Sigmoid colon (tissue), 7 donors: ENCODE data around the gene TEKT4. TPM values are rescaled to one million over a fixed set of nuclear protein-coding genes. Genes with fewer than 3 reads are reported as not detected.
A peak's percentile ranks its signal among the peaks of the same experiment; 100 is the strongest.

ENCODE experiments used
- DNase-seq: peaks from one replicate; pipeline ENCODE4 v3.0.0-alpha.2; 2019
- H3K27ac ChIP-seq, 4 donors: fragments of 200-600 bp; sonication (generic); one replicate each; pipeline ENCODE4 v1.5.1; 2016 to 2019; ENCODE audit warnings: mild to moderate bottlenecking in 1 of 4
- H3K27me3 ChIP-seq, 3 donors: fragments of 200-600 bp; sonication (generic); one replicate each; pipeline ENCODE4 v1.5.1; 2019; ENCODE audit warnings: mild to moderate bottlenecking in 1 of 3
- H3K36me3 ChIP-seq, 4 donors: fragments of 200-600 bp; sonication (generic); one replicate each; pipeline ENCODE4 v1.5.1; 2016 to 2019
- H3K4me1 ChIP-seq, 4 donors: fragments of 200-600 bp; sonication (generic); one replicate each; pipeline ENCODE4 v1.5.1; 2017 to 2019
- H3K4me3 ChIP-seq, 4 donors: fragments of 200-600 bp; sonication (generic); one replicate each; pipeline ENCODE4 v1.5.1; 2017 to 2019; ENCODE audit warnings: mild to moderate bottlenecking in 2 of 4, moderate library complexity in 1 of 4
- H3K9me3 ChIP-seq, 4 donors: fragments of 200-600 bp in 3 of 4; sonication (generic) in 3 of 4; one replicate each; pipeline versions ENCODE4 v1.5.1 to v1.6.1; 2013 to 2019
- EP300 ChIP-seq, 4 donors: sonication (generic); formaldehyde crosslinking; IDR thresholded peaks; one replicate each; pipeline ENCODE4 v1.6.1; 2017; ENCODE audit warnings: antibody characterized with exemption in 4 of 4
- POLR2A ChIP-seq, 2 donors: fragments of 450-650 bp; IDR thresholded peaks; one replicate each; pipeline ENCODE4 v1.6.1; 2016; ENCODE audit warnings: antibody characterized with exemption in 2 of 2, mild to moderate bottlenecking in 2 of 2, moderate library complexity in 2 of 2
- POLR2AphosphoS5 ChIP-seq, 4 donors: sonication (generic); formaldehyde crosslinking; IDR thresholded peaks; one replicate each; pipeline ENCODE4 v1.6.1; 2017; ENCODE audit warnings: antibody characterized with exemption in 4 of 4
- WGBS, 2 donors: extraction: QIAGEN DNeasy Blood & Tissue Kit; methylation state at CpG; one replicate each; pipeline ENCODE4 v1.1.7; 2013; 5-methylcytosine and 5-hydroxymethylcytosine counted together
- intact Hi-C: fragments of 100-400 bp; cut with DNase I; formaldehyde crosslinking; loops from one replicate; pipeline ENCODE4 v1.15.1; 2023
- polyA plus RNA-seq, 3 donors: library from polyadenylated mRNA; stranded (reverse); fragments of 200-250 nt; gene quantifications; one replicate each; pipeline ENCODE4 v1.2.3, GENCODE V29; 2013
- total RNA-seq, 4 donors: library from RNA; depleted of rRNA; stranded (reverse); fragments of >200 nt; gene quantifications; one replicate each; pipeline ENCODE4 v1.1.0, GENCODE V29; 2016
- TF ChIP-seq, protein P1 (sequence below), 4 experiments: fragments of 450-650 bp in 3 of 4; fragments of 200-600 bp in 1 of 4; IDR thresholded peaks; one replicate each; pipeline ENCODE4 v1.5.1; 2016 to 2019; ENCODE audit warnings: antibody characterized with exemption in 4 of 4, mild to moderate bottlenecking in 3 of 4, moderate library complexity in 2 of 4
- donor health status: healthy with polysubstance abuse.
- donor health status: Bipolar disorder and iron deficiency.
- donor health status: healthy.

Gene TEKT4
- total and polyA plus RNA-seq, 7 donors: not detected

DNA sequence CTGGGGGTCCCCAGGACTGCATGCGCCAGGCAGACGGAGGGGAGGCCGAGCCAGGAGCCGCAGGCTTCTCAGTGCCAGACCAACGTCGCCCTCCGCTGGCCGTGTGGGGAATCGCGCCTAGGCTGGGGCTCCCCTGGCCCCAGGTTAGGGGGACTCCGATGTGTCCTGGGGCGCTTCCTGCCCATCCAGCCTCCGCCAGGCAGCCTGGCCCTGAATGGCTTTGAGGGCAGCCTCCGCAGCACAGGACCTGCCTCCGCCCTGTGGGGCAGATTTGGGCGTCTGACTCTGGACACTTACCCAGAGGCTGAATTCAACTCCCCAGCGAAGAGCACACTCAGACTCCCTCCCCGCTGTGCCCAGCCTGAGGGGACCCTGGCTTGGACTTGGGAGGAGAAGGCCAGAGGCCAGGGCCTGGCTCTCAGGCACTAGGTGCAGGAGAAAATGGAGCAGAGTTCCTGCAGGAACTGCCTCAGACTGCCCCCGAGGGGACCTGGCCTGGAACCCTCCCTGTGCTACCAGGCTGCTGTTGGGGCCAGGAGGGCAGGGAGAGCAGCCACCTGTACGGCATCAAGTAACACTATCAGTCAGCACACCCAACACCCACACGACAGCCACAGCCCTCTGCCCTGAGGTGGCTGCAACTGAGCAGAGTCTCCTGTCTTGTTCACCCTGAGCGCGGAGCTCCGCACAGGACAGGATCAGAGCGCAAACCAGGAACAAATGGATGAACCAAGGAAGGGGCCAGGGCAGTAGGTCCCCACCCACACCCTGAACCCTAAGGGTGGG lies 597 bp upstream of the TEKT4 start:
- Histone ChIP-seq H3K9me3 (no peaks in the 10 kb centered on the region), H3K4me3 (no peak overlapping the region), H3K27me3 (peaks cover 5 to 47% (median 21%) of the 10 kb centered on the region in 3 donors), H3K27ac (no peak overlapping the region), H3K36me3 (no peaks in the 10 kb centered on the region), H3K4me1 (peaks cover 0 to 5% (median 2%) of the 10 kb centered on the region in 4 donors)
- intact Hi-C loops: no loop called here
- TF ChIP-seq, protein P1, sequence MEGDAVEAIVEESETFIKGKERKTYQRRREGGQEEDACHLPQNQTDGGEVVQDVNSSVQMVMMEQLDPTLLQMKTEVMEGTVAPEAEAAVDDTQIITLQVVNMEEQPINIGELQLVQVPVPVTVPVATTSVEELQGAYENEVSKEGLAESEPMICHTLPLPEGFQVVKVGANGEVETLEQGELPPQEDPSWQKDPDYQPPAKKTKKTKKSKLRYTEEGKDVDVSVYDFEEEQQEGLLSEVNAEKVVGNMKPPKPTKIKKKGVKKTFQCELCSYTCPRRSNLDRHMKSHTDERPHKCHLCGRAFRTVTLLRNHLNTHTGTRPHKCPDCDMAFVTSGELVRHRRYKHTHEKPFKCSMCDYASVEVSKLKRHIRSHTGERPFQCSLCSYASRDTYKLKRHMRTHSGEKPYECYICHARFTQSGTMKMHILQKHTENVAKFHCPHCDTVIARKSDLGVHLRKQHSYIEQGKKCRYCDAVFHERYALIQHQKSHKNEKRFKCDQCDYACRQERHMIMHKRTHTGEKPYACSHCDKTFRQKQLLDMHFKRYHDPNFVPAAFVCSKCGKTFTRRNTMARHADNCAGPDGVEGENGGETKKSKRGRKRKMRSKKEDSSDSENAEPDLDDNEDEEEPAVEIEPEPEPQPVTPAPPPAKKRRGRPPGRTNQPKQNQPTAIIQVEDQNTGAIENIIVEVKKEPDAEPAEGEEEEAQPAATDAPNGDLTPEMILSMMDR (IDR thresholded peaks at IDR 0.05): peak in 1 of 4 experiments; percentile 10
- TF ChIP-seq POLR2AphosphoS5 (IDR thresholded peaks at IDR 0.05): no peak
- TF ChIP-seq EP300 (IDR thresholded peaks at IDR 0.05): no peak
- TF ChIP-seq POLR2A (IDR thresholded peaks at IDR 0.05): no peak
- DNase-seq: no peak
- WGBS, 2 donors: 33 to 34% methylated on average over 25 of the region's 25 CpGs

DNA sequence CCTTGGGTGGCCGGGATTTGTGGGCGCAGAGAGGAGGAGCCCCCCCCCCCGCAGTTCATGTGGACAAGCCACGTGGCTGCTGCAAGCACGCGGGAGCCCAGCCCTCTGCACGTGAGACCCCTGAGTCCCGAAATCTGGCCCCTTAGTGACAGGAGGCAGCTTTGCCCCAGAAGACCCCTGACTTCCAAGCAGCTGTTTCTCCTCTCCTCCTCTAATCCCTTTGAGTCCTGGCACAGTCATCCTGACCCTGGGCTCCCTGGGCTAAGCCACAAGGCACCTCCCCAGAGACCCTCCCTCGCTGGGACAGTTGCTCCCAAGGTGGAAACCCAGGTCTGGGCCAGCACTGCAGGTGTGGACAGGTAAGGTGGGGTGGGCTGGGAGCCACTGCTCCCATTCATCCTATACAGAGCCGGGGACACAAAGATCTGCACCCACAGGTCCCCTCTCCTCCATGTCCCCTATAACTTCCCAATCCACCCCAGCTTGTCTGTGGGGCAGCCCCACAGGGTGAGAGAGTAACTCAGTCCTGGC lies 923 bp downstream of the TEKT4 start:
- TF ChIP-seq POLR2AphosphoS5 (IDR thresholded peaks at IDR 0.05) (no peak), POLR2A (IDR thresholded peaks at IDR 0.05) (no peak), EP300 (IDR thresholded peaks at IDR 0.05) (no peak)
- TF ChIP-seq, protein P1 (IDR thresholded peaks at IDR 0.05): no peak
- Histone ChIP-seq H3K4me3 (no peak overlapping the region), H3K27ac (no peak overlapping the region), H3K27me3 (peaks cover 5 to 47% (median 21%) of the 10 kb centered on the region in 3 donors), H3K4me1 (peaks cover 0 to 5% (median 2%) of the 10 kb centered on the region in 4 donors), H3K9me3 (no peaks in the 10 kb centered on the region), H3K36me3 (no peaks in the 10 kb centered on the region)
- 71 to 77% methylated on average over 10 of the region's 10 CpGs for WGBS, 2 donors
- DNase-seq: no peak
- intact Hi-C loops: no loop called here

DNA sequence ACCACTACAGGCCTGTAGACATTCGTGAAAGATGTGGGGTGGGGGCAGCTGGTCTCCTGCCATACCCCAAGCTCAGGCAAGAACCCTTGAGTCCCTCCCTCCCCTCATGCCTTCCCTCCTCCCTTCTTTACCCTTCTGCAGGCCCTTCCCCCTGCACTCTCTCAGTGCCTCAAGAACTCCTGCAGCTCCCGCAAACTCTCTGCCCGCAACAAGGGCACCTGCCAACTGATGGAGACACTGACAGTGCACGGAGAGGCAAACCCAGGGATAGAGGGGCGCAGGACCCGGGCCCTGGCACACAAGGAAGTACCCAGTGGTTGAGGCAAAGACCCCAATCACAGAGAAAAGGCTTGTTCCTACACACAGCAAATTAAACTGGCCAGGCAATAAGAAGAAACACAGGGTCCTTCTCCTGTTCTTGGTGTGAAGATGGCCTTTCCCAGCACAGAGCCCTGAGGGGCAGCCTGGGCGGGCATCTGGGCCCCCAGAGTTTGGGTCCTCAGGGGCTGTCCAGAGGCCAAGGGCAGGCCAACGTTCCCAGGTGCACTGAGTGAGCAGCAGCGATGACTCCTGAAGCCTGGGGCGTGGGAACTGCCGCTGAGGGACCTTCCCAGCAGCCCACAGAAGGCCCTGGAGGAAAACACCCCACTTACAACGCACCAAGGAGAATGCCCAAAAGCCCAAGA lies 1.6 kb downstream of the TEKT4 start:
- Histone ChIP-seq H3K27ac (no peak overlapping the region), H3K4me3 (no peak overlapping the region), H3K4me1 (peaks cover 0 to 5% (median 2%) of the 10 kb centered on the region in 4 donors), H3K36me3 (no peaks in the 10 kb centered on the region), H3K9me3 (no peaks in the 10 kb centered on the region), H3K27me3 (peaks cover 5 to 47% (median 21%) of the 10 kb centered on the region in 3 donors)
- intact Hi-C loops: no loop called here
- WGBS, 2 donors: 83 to 85% methylated on average over 12 of the region's 12 CpGs
- DNase-seq: no peak
- TF ChIP-seq POLR2A (IDR thresholded peaks at IDR 0.05): no peak
- TF ChIP-seq, protein P1 (IDR thresholded peaks at IDR 0.05): no peak
- no peak for TF ChIP-seq POLR2AphosphoS5 (IDR thresholded peaks at IDR 0.05)
- TF ChIP-seq EP300 (IDR thresholded peaks at IDR 0.05): no peak

DNA sequence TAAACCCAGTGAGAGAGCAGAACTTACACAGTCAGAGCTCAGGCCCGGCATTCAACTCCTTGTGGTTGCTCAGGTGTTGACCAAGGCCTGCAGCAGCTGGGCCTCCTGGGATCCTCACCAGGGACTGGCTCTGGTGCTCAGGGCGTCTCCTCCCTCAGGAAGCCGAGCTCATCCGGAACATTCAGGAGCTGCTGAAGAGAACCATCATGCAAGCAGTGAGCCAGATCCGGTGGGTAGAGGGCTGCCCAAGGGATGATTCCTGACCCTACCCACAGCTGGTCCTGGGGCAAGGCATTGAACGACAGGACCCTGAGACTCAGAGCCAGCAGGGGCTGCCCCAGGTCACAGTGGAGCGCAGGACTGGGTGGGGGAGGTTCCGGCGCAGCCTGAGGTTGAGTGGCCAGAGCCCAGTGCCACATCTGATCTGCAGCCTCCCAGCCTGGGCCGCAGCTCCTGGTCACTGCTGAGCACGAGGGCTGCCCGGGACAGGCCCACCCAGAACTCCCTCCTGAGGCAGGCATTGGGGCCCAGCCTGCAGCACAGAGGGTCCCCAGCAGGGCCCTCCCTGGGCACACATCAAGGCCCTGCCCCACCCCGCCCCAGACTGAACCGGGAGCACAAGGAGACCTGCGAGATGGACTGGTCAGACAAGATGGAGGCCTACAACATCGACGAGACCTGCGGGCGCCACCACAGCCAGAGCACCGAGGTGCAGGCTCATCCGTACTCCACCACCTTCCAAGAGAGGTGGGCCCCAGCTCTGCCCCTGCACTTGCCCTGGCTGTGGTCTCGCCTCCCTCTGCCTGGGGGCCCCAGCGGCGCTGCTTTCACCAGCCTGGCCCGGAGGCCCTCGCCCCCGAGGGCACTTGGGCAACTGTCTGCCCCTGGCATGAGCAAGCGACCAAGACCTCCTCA lies 2.4 kb downstream of the TEKT4 start:
- no peak overlapping the region for H3K4me3 ChIP-seq
- peaks cover 5 to 47% (median 21%) of the 10 kb centered on the region in 3 donors for H3K27me3 ChIP-seq
- intact Hi-C loops: no loop called here
- no peaks in the 10 kb centered on the region for H3K36me3 ChIP-seq
- WGBS, 2 donors: 61 to 62% methylated on average over 28 of the region's 28 CpGs
- H3K9me3 ChIP-seq: no peaks in the 10 kb centered on the region
- peaks cover 0 to 5% (median 2%) of the 10 kb centered on the region in 4 donors for H3K4me1 ChIP-seq
- no peak for DNase-seq
- TF ChIP-seq EP300 (IDR thresholded peaks at IDR 0.05) (no peak), POLR2A (IDR thresholded peaks at IDR 0.05) (no peak), POLR2AphosphoS5 (IDR thresholded peaks at IDR 0.05) (no peak)
- TF ChIP-seq, protein P1 (IDR thresholded peaks at IDR 0.05): no peak
- H3K27ac ChIP-seq: no peak overlapping the region
